Measurements from ENCODE around the gene TACC3.

The TACC3 gene

GRCh38 chr4:1723131-1723801 lies 1.9 kb downstream of the TACC3 start:
- DNase-seq (ENCODE audit: low read depth in 2 of 2) = peak in 1 of 2 donors; percentile 43

- no peak for DNase-seq (ENCODE audit: low read depth in 2 of 2)
Measured at GRCh38 chr4:1725521-1725920, 4.2 kb downstream of the TACC3 start.

GRCh38 chr4:1726146-1726934 lies 5.0 kb downstream of the TACC3 start:
- DNase-seq (ENCODE audit: low read depth in 2 of 2) = peak; percentile 77 to 84

- no peak for DNase-seq (ENCODE audit: low read depth in 2 of 2)
Measured at GRCh38 chr4:1727117-1728031, 6.1 kb downstream of the TACC3 start.

GRCh38 chr4:1728061-1728980 lies 7.0 kb downstream of the TACC3 start:
- DNase-seq (ENCODE audit: low read depth in 2 of 2) = no peak

- DNase-seq (ENCODE audit: low read depth in 2 of 2) = no peak
Measured at GRCh38 chr4:1730532-1731135, 9.3 kb downstream of the TACC3 start.

GRCh38 chr4:1731180-1731579 lies 9.9 kb downstream of the TACC3 start:
- no peak for DNase-seq (ENCODE audit: low read depth in 2 of 2)

GRCh38 chr4:1732911-1733310 lies 11.6 kb downstream of the TACC3 start:
- no peak for DNase-seq (ENCODE audit: low read depth in 2 of 2)

- DNase-seq (ENCODE audit: low read depth in 2 of 2) = no peak
Measured at GRCh38 chr4:1735215-1735614, 13.9 kb downstream of the TACC3 start.

GRCh38 chr4:1736812-1737211 lies 15.5 kb downstream of the TACC3 start:
- no peak for DNase-seq (ENCODE audit: low read depth in 2 of 2)

GRCh38 chr4:1737666-1738065 lies 16.3 kb downstream of the TACC3 start:
- DNase-seq (ENCODE audit: low read depth in 2 of 2) = no peak

GRCh38 chr4:1738410-1738809 lies 17.1 kb downstream of the TACC3 start:
- DNase-seq (ENCODE audit: low read depth in 2 of 2) = no peak

- DNase-seq (ENCODE audit: low read depth in 2 of 2) = no peak
Measured at GRCh38 chr4:1739358-1739757, 18.0 kb downstream of the TACC3 start.

GRCh38 chr4:1740021-1740545 lies 18.8 kb downstream of the TACC3 start:
- DNase-seq (ENCODE audit: low read depth in 2 of 2) = no peak

- no peak for DNase-seq (ENCODE audit: low read depth in 2 of 2)
Measured at GRCh38 chr4:1741208-1741607, 19.9 kb downstream of the TACC3 start.

GRCh38 chr4:1743551-1743950 lies 22.2 kb downstream of the TACC3 start:
- no peak for DNase-seq (ENCODE audit: low read depth in 2 of 2)

GRCh38 chr4:1743975-1744374 lies 22.7 kb downstream of the TACC3 start:
- no peak for DNase-seq (ENCODE audit: low read depth in 2 of 2)

- no peak for DNase-seq (ENCODE audit: low read depth in 2 of 2)
Measured at GRCh38 chr4:1744552-1744951, 23.2 kb downstream of the TACC3 start.

GRCh38 chr4:1745165-1745564 lies 23.8 kb downstream of the TACC3 start:
- no peak for DNase-seq (ENCODE audit: low read depth in 2 of 2)

GRCh38 chr4:1745697-1746096 lies 24.4 kb downstream of the TACC3 start:
- DNase-seq (ENCODE audit: low read depth in 2 of 2) = no peak
